Measurements from ENCODE around the gene ANKRD40. TPM values are rescaled to one million over a fixed set of nuclear protein-coding genes. Genes with fewer than 3 reads are reported as not detected.
A peak's percentile ranks its signal among the peaks of the same experiment; 100 is the strongest.
"Not testable (repeated sequence)": the region's sequence is repeated elsewhere in the genome, so short reads cannot be mapped to it uniquely, and the experiment has no call there.

ANKRD40 gene
- total RNA-seq, 3 donors from 2014 or later, result 36.7 to 68.6 (median 38.1) TPM

GRCh38 chr17:50683434-50684287 is 24.1 kb downstream of the ANKRD40 start:
- TF ChIP-seq POLR2A (IDR thresholded peaks at IDR 0.05) (no peak), POLR2AphosphoS5 (IDR thresholded peaks at IDR 0.05) (no peak), CTCF (IDR thresholded peaks at IDR 0.05) (no peak)
- Histone ChIP-seq H3K4me3 (no peak overlapping the region), H3K36me3 (no peaks in the 10 kb centered on the region), H3K27me3 (no peaks in the 10 kb centered on the region), H3K4me1 (peaks cover 4 to 10% of the 10 kb centered on the region in 2 donors), H3K27ac (no peak overlapping the region), H3K9me3 (no peaks in the 10 kb centered on the region)
- intact Hi-C loops (cut with DNase I; ENCODE audit: low total_unique reads), result loop anchor here (10.0 kb wide), 1 partner anchor 49 kb away; the partner anchor contains the start of gene ABCC3
- no peak for DNase-seq (ENCODE audit: low spot score in 2 of 2)

- no peaks in the 10 kb centered on the region for H3K27me3 ChIP-seq
- H3K9me3 ChIP-seq, result no peaks in the 10 kb centered on the region
- no peaks in the 10 kb centered on the region for H3K36me3 ChIP-seq
- no peak overlapping the region for H3K4me3 ChIP-seq
- no peak overlapping the region for H3K27ac ChIP-seq
- intact Hi-C loops (cut with DNase I; ENCODE audit: low total_unique reads), result loop anchor here (10.0 kb wide), 1 partner anchor 48 kb away; the partner anchor contains the start of gene ABCC3
- H3K4me1 ChIP-seq, result peaks cover 4 to 10% of the 10 kb centered on the region in 2 donors
- TF ChIP-seq CTCF (IDR thresholded peaks at IDR 0.05) (no peak), POLR2AphosphoS5 (IDR thresholded peaks at IDR 0.05) (no peak), POLR2A (IDR thresholded peaks at IDR 0.05) (no peak)
- no peak for DNase-seq (ENCODE audit: low spot score in 2 of 2)
These were observed 24.8 kb downstream of the ANKRD40 start for GRCh38 chr17:50682938-50683337.

- no peaks in the 10 kb centered on the region for H3K27me3 ChIP-seq
- TF ChIP-seq POLR2A (IDR thresholded peaks at IDR 0.05) (no peak), CTCF (IDR thresholded peaks at IDR 0.05) (no peak)
- no peak overlapping the region for H3K27ac ChIP-seq
- intact Hi-C loops (cut with DNase I; ENCODE audit: low total_unique reads), result loop anchor here (10.0 kb wide), 1 partner anchor 48 kb away; the partner anchor contains the start of gene ABCC3
- DNase-seq (ENCODE audit: low spot score in 2 of 2), result no peak
- H3K4me3 ChIP-seq, result no peak overlapping the region
- no peaks in the 10 kb centered on the region for H3K36me3 ChIP-seq
- H3K4me1 ChIP-seq, result peaks cover 4 to 10% of the 10 kb centered on the region in 2 donors
- no peaks in the 10 kb centered on the region for H3K9me3 ChIP-seq
These were observed 25.3 kb downstream of the ANKRD40 start for GRCh38 chr17:50682441-50682840.

- DNase-seq (ENCODE audit: low spot score in 2 of 2), result peak in 1 of 2 donors; percentile 52
- intact Hi-C loops (cut with DNase I; ENCODE audit: low total_unique reads), result loop anchor here (10.0 kb wide), 1 partner anchor 47 kb away; the partner anchor contains the start of gene ABCC3
These were observed 26.2 kb downstream of the ANKRD40 start for GRCh38 chr17:50681263-50682200.

GRCh38 chr17:50680543-50681262 is 27.0 kb downstream of the ANKRD40 start:
- not testable (repeated sequence) for H3K36me3 ChIP-seq; H3K27ac ChIP-seq; DNase-seq (ENCODE audit: low spot score in 2 of 2); H3K4me3 ChIP-seq; H3K4me1 ChIP-seq; H3K9me3 ChIP-seq; H3K27me3 ChIP-seq
- intact Hi-C loops (cut with DNase I; ENCODE audit: low total_unique reads), result loop anchor here (10.0 kb wide), 1 partner anchor 46 kb away; the partner anchor contains the start of gene ABCC3

More at GRCh38 chr17:50681263-50682200, 26.2 kb downstream of the ANKRD40 start:
- Histone ChIP-seq H3K4me1 (peaks cover 0 to 4% of the 10 kb centered on the region in 2 donors), H3K27ac (no peak overlapping the region), H3K27me3 (no peaks in the 10 kb centered on the region), H3K9me3 (no peaks in the 10 kb centered on the region), H3K36me3 (no peaks in the 10 kb centered on the region), H3K4me3 (no peak overlapping the region)
- TF ChIP-seq POLR2AphosphoS5 (IDR thresholded peaks at IDR 0.05), result peak in 1 of 3 donors; percentile 35
- peak; percentile 12 to 76 (median 60) for TF ChIP-seq CTCF (IDR thresholded peaks at IDR 0.05)
- TF ChIP-seq POLR2A (IDR thresholded peaks at IDR 0.05), result no peak

Data from breast epithelium (tissue), 4 donors.